G401 (cell line): ENCODE data around the gene SLFN13. TPM values are rescaled to one million over a fixed set of nuclear protein-coding genes. Genes with fewer than 3 reads are reported as not detected.
"Not testable (repeated sequence)": the region's sequence is repeated elsewhere in the genome, so short reads cannot be mapped to it uniquely, and the experiment has no call there.

Source experiments
- DNase-seq: peaks from one replicate; pipeline ENCODE4 v3.0.0-alpha.2; 2015; ENCODE audit warnings: low spot score
- in situ Hi-C: cut with HindIII; loops from 2 replicates; pipeline ENCODE4 v1.10.0; 2016; ENCODE audit warnings: low sequenced_read_pairs, mixed read lengths
- total RNA-seq: library from RNA; depleted of rRNA; stranded (reverse); fragments of >200 nt; shearing (Covaris generic); gene quantifications from 2 replicates; pipeline ENCODE4 v1.2.3, GENCODE V29; 2014

Gene SLFN13
- total RNA-seq, 1 experiment from 2014 or later = 0.24 TPM

GRCh38 chr17:35447499-35447898 lies 1.1 kb downstream of the SLFN13 start:
- in situ Hi-C loops = no loop called here
- DNase-seq = no peak

GRCh38 chr17:35438433-35438832 lies 10.1 kb downstream of the SLFN13 start:
- in situ Hi-C loops = no loop called here
- DNase-seq = no peak

DNA sequence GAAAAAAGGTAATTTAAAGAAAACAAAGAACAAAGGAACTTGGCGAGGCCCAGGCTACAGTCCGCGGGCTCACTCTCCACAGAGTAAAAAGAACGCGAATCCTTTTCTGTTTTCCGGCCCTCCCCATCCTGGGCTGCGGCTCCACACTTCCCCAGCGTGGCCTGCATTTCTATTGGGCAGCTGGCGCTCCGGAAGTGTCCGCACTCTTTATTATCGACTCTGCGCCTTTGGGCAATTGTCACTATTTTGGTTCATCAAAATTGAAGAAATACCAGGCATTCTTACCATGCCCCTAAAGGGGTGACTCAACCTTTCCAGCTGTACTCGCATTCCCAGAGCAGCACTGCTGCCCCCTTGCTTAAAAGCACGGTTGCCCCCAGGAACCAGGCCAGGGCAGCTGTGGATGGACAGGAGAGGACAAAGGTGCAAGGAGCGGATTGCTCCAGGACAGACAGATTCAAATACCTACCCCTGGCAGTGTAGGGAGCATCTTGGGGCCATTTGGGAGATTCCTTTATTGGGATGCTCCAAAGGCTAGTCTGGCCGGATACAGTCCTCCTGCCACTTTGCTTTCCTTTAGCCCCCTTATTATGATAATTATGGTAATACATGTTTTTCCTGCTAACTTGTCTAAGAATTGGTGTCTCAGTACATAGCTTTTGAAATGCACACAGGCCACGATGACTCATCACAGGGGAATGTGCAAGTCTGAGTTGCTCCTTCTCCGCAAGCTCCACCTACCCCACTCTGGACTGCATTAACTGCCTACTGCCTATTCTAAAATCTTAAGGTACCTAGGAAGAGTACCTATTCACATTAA lies 15.3 kb downstream of the SLFN13 start:
- in situ Hi-C loops = no loop called here
- DNase-seq = peak; percentile 45

DNA sequence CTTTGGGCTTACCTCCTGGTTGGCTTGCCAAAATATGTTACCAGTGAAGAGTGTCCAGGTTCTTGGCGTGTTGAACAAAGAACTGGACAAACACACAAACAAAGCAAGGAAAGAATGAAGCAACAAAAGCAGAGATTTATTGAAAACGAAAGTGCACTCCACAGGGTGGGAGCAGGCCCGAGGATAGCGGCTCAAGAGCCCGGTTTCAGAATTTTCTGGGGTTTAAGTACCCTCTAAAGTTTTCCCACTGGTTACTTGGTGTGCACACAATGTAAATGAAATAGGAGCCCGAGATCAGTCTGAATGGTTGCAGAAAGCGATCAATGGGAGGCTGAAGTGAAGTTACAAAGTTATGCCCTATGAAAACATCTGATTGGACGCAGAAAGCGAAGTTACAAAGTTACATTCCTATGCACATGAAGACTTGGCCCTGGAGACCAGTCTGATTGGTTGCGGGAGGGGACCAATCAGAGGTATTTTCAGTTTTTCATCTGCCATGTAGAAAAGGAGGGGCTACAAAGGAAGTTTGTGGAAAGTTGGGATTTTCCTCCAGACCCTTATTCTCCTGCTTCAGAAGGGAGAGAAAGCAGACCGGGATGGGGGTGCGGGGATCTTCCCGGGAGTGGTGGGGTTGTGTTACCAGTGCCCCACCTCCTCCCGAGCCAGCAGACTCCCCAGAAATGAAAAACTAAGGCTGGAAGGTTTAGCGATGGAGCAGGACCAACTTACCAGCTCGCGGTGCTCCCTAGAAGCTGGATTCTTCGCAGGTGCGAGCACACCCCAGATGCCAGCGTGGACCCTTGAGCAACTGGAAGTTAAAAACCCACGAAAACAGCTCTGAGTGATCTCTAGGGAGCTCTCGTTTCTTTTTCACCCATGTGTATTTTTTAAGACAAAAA lies 16.1 kb downstream of the SLFN13 start, which contains the start of gene SLFN12:
TSS of gene SLFN12 (minus strand) at position 325 of the 899 bp plus-strand sequence. CDS start 9,472 bp downstream, outside the sequence.
- peak; percentile 53 for DNase-seq
- in situ Hi-C loops = no loop called here

GRCh38 chr17:35429702-35430101 lies 18.9 kb downstream of the SLFN13 start:
- no peak for DNase-seq
- in situ Hi-C loops = no loop called here

- no peak for DNase-seq
- in situ Hi-C loops = no loop called here
Observed at GRCh38 chr17:35428229-35428628, 20.3 kb downstream of the SLFN13 start.

DNA sequence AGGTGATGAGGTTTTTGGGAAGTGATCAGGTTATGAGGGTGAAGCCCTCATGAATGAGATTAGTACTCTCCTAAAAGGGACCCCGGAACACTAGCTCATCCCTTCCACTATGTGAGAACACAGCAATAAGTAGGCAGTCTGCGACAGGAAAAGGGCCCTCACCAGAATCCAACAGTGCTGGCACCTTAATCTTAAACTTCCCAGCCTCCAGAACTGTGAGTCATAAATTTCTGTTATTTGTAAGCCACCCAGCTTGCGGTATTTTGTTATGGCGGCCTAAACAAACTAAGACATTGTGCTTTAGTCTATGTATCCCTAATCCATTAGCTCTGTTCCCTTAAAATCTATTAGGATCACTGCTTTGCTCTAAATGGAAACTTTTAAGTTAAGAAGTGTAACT lies 24.8 kb downstream of the SLFN13 start:
- DNase-seq = no peak
- in situ Hi-C loops = no loop called here

- DNase-seq, in situ Hi-C loops: not testable (repeated sequence)
Observed at GRCh38 chr17:35421069-35421468, 27.5 kb downstream of the SLFN13 start.

DNA sequence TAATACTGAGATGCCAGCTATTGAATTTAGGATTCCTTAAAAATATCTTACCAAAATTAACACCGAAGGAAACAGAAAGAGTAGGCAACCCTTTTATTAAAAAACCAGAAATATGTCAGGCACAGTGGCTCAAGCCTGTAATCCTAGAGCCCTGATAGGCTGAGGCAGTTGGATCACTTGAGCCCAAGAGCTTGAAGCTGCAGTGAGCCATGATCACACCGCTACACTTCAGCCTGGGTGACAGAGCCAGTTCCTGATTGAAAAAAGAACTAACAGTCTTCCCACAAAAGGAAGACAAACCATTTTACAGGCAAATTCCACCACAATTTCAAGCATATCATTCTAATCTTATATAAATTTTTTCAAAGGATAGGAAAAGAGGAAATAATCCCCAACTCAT lies 31.9 kb downstream of the SLFN13 start:
- no peak for DNase-seq
- in situ Hi-C loops = no loop called here

DNA sequence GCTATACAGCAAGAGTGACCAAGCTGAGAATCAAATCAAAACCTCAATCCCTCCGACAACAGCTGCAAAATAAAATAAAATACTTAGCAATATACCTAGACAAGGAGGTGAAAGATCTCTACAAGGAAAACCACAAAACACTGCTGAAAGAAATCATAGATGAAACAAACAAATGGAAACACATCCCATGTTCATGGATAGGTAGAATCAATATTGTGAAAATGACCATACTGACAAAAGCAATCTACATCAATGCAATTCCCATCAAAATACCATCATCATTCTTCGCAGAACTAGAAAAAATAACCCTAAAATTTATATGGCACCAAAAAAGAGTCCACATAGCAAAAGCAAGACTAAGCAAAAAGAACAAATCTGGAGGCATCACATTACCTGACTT lies 33.9 kb downstream of the SLFN13 start:
- DNase-seq, in situ Hi-C loops: not testable (repeated sequence)

- in situ Hi-C loops = no loop called here
- DNase-seq = no peak
Observed at GRCh38 chr17:35414247-35414646, 34.3 kb downstream of the SLFN13 start.

- no peak for DNase-seq
- in situ Hi-C loops = no loop called here
Observed at GRCh38 chr17:35407531-35407930, 41.0 kb downstream of the SLFN13 start.

DNA sequence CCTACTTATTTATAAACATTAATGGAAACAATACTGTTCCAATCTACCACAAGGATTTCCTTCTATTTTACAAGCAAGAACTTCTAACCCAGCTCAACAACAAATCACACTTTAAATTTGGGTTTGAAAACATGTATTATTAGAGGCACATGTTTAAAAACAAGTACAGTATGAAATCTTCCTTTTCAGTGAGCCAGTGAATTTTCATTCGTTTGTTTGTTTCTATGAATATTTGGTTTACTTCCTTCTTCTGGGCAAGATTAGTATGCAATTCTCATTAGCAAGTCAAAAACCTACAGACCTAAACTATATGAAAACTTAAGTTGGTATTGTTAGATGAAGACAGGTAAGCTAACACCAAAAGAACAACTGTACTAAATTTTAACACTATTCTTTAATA lies 42.0 kb downstream of the SLFN13 start:
- no peak for DNase-seq
- in situ Hi-C loops = no loop called here

- in situ Hi-C loops = no loop called here
- DNase-seq = no peak
Observed at GRCh38 chr17:35404360-35404759, 44.2 kb downstream of the SLFN13 start.

DNA sequence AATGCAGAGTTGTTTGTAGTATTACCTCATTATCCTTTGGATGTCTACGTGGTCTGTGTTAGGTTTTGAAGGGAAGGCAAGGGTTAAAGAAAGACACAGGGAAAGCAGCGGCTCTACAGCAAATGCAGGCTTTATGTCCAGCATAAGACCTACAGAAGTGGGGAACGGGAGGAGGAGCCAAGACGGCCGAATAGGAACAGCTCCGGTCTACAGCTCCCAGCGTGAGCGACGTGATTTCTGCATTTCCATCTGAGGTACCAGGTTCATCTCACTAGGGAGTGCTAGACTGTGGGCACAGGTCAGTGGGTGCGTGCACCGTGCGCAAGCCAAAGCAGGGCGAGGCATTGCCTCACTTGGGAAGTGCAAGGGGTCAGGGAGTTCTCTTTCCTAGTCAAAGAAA lies 54.8 kb downstream of the SLFN13 start:
- in situ Hi-C loops, DNase-seq: not testable (repeated sequence)

DNA sequence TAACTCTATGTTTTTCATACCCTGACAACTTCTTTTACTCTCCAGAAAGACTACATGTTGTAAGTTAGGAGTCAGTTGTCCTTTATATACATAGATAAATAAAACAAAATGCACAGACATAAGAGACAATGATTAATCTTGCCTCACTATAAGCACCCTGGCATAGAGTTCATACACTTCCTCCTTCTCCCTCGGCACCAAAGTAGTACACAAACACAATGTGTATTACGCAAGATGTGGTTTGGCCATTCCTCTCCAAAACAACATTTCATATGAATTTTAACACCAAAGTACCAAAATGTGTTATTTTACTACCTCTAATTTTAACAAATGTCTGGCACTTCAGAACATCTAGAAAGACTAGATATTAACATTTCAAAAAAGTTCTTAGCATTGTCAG lies 57.9 kb downstream of the SLFN13 start:
- DNase-seq = no peak
- in situ Hi-C loops = no loop called here

DNA sequence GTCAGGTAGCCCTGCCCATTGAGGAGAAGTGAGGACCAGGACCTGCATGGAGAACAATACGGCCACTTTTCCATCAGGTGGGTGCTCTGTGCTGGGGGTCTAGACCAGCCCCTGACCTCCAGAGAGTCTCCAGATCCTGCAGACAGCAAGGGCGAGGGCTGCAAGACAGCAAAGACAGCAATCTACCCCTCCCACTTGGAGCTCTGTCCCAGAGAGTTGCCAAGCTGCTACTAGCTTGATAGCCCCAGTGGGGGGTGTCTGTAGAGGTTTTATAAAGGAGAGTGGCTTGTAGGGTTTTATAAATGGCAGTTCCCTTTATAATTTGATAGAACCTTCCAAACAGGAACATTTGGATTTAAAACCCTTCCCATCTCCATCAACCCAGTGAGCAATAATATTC lies 58.4 kb downstream of the SLFN13 start:
- no peak for DNase-seq
- in situ Hi-C loops = no loop called here

DNA sequence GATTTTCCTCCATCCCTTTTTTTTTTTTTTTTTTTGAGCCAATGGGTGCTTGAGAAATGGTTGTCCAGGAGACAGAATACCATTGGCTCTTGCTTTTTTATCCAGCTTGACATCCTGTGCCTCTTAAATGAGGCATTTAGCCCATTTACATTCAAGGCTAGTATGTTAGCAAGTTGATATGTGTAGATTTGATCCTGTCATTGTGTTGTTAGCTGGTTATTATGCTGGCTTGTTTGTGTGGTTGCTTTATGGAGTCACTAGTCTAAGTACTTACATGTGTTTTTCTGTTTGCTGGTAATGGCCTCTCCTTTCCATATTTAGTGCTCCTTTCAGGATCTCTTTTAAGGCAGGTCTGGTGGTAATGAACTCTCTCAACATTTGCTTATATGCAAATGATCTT lies 61.1 kb downstream of the SLFN13 start:
- DNase-seq = no peak
- in situ Hi-C loops = no loop called here
